Progenitor cell of endocrine pancreas (in vitro differentiated cells): Measurements from ENCODE around the gene IQCF2. TPM values are rescaled to one million over a fixed set of nuclear protein-coding genes. Genes with fewer than 3 reads are reported as not detected.

Experiments
- DNase-seq: peaks from one replicate; pipeline ENCODE4 v3.0.0; 2021; ENCODE audit warnings: low spot score; ENCODE audit not compliant: unreplicated experiment
- H3K27ac Mint-ChIP-seq: 2 replicates; pipeline ENCODE4 v1.8.0; 2021; ENCODE audit warnings: mild to moderate bottlenecking, moderate library complexity, mixed read lengths
- H3K27me3 Mint-ChIP-seq: 2 replicates; pipeline ENCODE4 v1.8.0; 2021; ENCODE audit warnings: mixed read lengths
- H3K36me3 Mint-ChIP-seq: 2 replicates; pipeline ENCODE4 v1.8.0; 2022; ENCODE audit warnings: mixed read lengths; ENCODE audit not compliant: insufficient read depth
- H3K4me1 Mint-ChIP-seq: 2 replicates; pipeline ENCODE4 v1.8.0; 2021; ENCODE audit warnings: low read depth, mixed read lengths
- H3K4me3 Mint-ChIP-seq: 2 replicates; pipeline ENCODE4 v1.8.0; 2021; ENCODE audit warnings: low read depth, mild to moderate bottlenecking, moderate library complexity, mixed read lengths
- H3K9me3 Mint-ChIP-seq: 2 replicates; pipeline ENCODE4 v1.8.0; 2021; ENCODE audit warnings: low read depth, mixed read lengths
- long read RNA-seq: library from polyadenylated mRNA; unstranded; transcript quantifications from one replicate; pipeline ENCODE4 v2.0.0, GENCODE V29; 2020
- total RNA-seq: library from RNA; stranded (reverse); gene quantifications from 2 replicates; pipeline ENCODE4 v1.2.1, GENCODE V29; 2021
- TF ChIP-seq, protein P1 (sequence below): fragments of 200-600 bp; sonication (generic); IDR thresholded peaks from one replicate; pipeline ENCODE4 v1.5.0; 2021; ENCODE audit warnings: antibody characterized with exemption, mild to moderate bottlenecking; ENCODE audit not compliant: unreplicated experiment

The IQCF2 gene
- not detected in 2 replicates for total RNA-seq
- long read RNA-seq = 0 reads

DNA sequence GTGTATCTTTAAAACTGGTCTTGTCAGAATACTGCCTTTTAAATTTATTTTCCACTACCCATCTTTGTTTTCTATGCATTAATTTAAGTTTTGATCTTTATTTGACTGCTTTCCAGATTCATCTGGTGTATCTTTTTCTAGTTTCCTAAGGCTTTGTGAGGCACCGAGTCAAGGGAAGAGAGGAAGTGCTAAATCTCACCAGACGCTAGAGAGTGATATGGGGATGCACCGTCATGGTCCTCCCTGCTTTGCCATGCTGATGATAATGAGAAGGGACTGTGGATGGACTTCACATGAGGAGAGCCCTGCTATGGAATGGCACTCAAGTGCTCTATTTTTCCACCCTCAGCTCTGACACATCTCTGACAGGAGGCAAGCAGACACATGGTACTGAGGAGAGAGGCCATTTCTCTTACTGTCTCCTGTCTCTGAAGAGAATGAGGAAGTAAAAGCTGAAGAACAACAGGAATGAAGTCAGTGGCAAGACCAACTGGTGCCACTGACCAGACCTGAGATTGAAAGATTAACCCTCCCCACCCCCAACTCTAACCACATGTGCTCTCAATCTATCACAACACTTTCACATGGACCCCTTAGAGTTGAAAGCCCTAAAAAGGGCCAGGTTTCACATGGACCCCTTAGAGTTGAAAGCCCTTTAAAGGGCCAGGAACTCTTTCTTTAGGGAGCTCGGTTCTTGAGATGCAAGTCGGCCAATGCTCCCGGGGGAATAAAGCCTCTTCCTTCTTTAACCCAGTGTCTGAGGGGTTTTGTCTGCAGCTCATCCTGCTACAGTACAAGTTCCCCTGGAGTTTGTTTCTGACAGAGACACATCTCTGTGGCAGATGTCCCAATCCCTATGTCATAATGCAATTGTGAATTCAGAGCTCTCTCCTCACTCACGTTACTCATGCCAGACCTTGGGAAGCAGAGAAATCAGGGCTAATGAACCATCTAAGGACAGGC is at the start of gene IQCF2:
Gene IQCF2, plus strand, starts transcription at position 913 of the 963 bp plus-strand sequence. CDS start 52 bp downstream, outside the sequence.
- H3K4me3 Mint-ChIP-seq = no peak within 1 kb of the TSS

DNA sequence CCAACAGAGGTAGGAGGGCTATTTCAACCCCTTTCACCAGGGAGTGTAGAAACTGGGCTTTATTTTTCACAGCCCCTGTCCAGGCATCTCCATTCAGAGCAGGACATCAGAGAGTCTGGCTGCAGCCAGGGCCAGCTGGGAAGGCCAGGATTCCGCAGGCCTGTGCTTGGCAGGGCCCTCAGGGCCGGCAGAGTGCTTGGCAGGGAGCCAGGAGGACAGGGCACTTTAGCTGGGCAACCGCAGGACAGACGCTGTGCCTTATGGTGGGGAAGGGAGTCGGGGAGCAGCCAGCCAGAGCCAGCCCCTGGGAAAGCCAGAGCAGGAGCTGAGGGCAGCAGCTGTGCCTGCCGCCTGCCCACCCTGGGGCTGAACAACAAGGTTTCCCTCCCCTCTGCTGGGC is 47.9 kb upstream of the IQCF2 start:
- no peaks in the 10 kb centered on the region for H3K36me3 Mint-ChIP-seq
- no peak overlapping the region for H3K27ac Mint-ChIP-seq
- H3K9me3 Mint-ChIP-seq = no peaks in the 10 kb centered on the region
- TF ChIP-seq, protein P1, sequence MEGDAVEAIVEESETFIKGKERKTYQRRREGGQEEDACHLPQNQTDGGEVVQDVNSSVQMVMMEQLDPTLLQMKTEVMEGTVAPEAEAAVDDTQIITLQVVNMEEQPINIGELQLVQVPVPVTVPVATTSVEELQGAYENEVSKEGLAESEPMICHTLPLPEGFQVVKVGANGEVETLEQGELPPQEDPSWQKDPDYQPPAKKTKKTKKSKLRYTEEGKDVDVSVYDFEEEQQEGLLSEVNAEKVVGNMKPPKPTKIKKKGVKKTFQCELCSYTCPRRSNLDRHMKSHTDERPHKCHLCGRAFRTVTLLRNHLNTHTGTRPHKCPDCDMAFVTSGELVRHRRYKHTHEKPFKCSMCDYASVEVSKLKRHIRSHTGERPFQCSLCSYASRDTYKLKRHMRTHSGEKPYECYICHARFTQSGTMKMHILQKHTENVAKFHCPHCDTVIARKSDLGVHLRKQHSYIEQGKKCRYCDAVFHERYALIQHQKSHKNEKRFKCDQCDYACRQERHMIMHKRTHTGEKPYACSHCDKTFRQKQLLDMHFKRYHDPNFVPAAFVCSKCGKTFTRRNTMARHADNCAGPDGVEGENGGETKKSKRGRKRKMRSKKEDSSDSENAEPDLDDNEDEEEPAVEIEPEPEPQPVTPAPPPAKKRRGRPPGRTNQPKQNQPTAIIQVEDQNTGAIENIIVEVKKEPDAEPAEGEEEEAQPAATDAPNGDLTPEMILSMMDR = no peak
- no peak overlapping the region for H3K4me3 Mint-ChIP-seq
- H3K4me1 Mint-ChIP-seq = no peaks in the 10 kb centered on the region
- peaks cover 6% of the 10 kb centered on the region for H3K27me3 Mint-ChIP-seq
- no peak for DNase-seq

More for the DNA sequence above, at the start of gene IQCF2:
- peaks cover 12% of the 10 kb centered on the region for H3K9me3 Mint-ChIP-seq
- peaks cover 5% of the 10 kb centered on the region for H3K36me3 Mint-ChIP-seq
- TF ChIP-seq, protein P1 = no peak
- no peaks in the 10 kb centered on the region for H3K27me3 Mint-ChIP-seq
- H3K4me1 Mint-ChIP-seq = no peaks in the 10 kb centered on the region
- no peak for DNase-seq
- no peak within 1 kb of the TSS for H3K27ac Mint-ChIP-seq

DNA sequence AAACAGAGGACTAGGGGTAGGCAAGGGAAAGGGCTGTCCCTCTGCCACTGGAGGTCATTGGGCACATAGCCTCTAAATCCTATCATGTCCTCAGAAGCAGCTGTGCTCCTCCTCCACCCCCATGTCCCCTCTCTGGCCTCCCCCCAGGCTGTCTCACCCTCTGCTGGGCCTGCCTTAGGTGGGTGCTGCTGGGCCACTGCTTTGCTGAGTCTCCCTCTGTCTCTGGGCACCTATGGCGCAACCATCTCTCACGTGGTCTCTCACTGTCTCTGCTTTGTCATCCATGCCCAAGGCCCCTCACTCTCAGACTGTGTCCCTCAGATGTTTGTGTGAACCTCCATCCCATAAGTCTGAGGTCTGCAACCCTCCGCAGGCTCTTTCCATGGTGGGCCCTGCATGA is 47.4 kb upstream of the IQCF2 start:
- no peaks in the 10 kb centered on the region for H3K9me3 Mint-ChIP-seq
- no peak for DNase-seq
- peaks cover 8% of the 10 kb centered on the region for H3K27me3 Mint-ChIP-seq
- H3K4me3 Mint-ChIP-seq = no peak overlapping the region
- H3K36me3 Mint-ChIP-seq = no peaks in the 10 kb centered on the region
- H3K4me1 Mint-ChIP-seq = no peaks in the 10 kb centered on the region
- TF ChIP-seq, protein P1 = no peak
- no peak overlapping the region for H3K27ac Mint-ChIP-seq

DNA sequence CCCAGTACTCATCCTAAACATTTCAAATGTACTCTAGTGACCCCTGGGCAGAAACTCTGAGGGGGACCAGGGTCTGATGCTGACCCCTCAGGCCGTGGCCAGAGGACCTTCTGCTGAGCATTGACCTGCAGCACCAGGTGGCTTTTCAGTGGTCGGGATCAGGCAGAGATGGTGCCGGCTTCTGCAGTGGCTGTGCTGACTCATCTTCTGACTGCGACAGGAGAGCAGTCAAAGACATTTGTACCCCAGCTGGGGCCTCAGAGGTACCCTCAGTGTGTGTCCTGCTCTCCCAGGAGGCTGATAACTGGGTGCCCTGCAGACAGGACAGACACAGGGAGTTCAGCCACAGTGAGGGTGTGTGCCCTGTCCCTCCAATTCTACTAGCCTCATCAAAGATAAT is 45.8 kb upstream of the IQCF2 start:
- Mint-ChIP-seq H3K27me3 (peaks cover 10% of the 10 kb centered on the region), H3K4me3 (no peak overlapping the region), H3K27ac (no peak overlapping the region), H3K4me1 (no peaks in the 10 kb centered on the region), H3K9me3 (no peaks in the 10 kb centered on the region), H3K36me3 (no peaks in the 10 kb centered on the region)
- TF ChIP-seq, protein P1 = no peak
- DNase-seq = no peak

DNA sequence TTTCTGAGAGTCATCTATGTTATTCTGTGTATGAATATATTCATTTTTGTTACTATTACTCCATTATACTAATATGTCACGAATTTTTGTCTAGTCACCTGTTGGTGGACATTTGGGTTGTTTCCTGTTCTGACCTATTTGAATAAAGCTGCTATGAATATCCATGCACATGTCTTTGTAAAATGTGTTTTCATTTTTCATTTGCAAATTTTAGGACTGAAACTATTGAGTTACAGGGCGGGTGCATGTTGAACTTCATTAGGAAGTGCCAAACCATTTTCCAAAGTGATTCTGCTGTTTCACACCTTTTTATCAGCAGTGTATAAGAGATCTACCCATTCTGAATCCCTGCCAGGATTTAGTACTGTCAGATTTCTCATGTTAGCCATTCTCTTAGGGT is 44.7 kb upstream of the IQCF2 start:
- TF ChIP-seq, protein P1 = no peak
- DNase-seq = no peak
- no peak overlapping the region for H3K4me3 Mint-ChIP-seq
- H3K4me1 Mint-ChIP-seq = no peaks in the 10 kb centered on the region
- H3K9me3 Mint-ChIP-seq = peaks cover 2% of the 10 kb centered on the region
- H3K36me3 Mint-ChIP-seq = no peaks in the 10 kb centered on the region
- no peak overlapping the region for H3K27ac Mint-ChIP-seq
- H3K27me3 Mint-ChIP-seq = peaks cover 10% of the 10 kb centered on the region
